Activated CD4-positive, alpha-beta T cell treated with anti-CD3 and anti-CD28 coated beads for 36 hours (primary cell): ENCODE data around the gene DHDDS. TPM values are rescaled to one million over a fixed set of nuclear protein-coding genes. Genes with fewer than 3 reads are reported as not detected.

Experiments
- ATAC-seq: fragments of 200-7000 bp; cut with Tn5 transposase; one replicate; pipeline ENCODE4 v1.10.0; 2021; ENCODE audit warnings: mild to moderate bottlenecking, moderate library complexity
- CTCF ChIA-PET: fragments of 350-600 bp; sonication (Branson Sonifier 250); formaldehyde crosslinking; loops from one replicate; lab custom pipeline; 2021; ENCODE audit warnings: antibody characterized with exemption; lab: Charles Lee
- POLR2A ChIA-PET: fragments of 350-600 bp; sonication (Branson Sonifier 250); formaldehyde crosslinking; loops from one replicate; lab custom pipeline; 2021; ENCODE audit warnings: antibody characterized with exemption, inconsistent platforms; lab: Charles Lee
- DNase-seq: peaks from one replicate; pipeline ENCODE4 v3.0.0-alpha.2; 2020
- H3K27ac Mint-ChIP-seq: one replicate; pipeline ENCODE4 v1.8.0; 2021; ENCODE audit warnings: mixed read lengths
- H3K27me3 Mint-ChIP-seq: one replicate; pipeline ENCODE4 v1.8.0; 2021; ENCODE audit warnings: mixed read lengths
- H3K36me3 Mint-ChIP-seq: one replicate; pipeline ENCODE4 v1.8.0; 2021; ENCODE audit warnings: low read depth, mixed read lengths
- H3K4me1 Mint-ChIP-seq: one replicate; pipeline ENCODE4 v1.8.0; 2021; ENCODE audit warnings: mixed read lengths
- H3K4me3 Mint-ChIP-seq: one replicate; pipeline ENCODE4 v1.8.0; 2021; ENCODE audit warnings: mild to moderate bottlenecking, moderate library complexity, mixed read lengths
- H3K9me3 Mint-ChIP-seq: one replicate; pipeline ENCODE4 v1.8.0; 2021; ENCODE audit warnings: low read depth, mixed read lengths
- intact Hi-C, 2 experiments: fragments of 100-400 bp; cut with DNase I in 1 of 2; cut with micrococcal nuclease in 1 of 2; formaldehyde crosslinking; loops; one replicate each; pipeline versions ENCODE4 v1.14.2 to v1.15.1; 2022 to 2024; cut with DNase I, micrococcal nuclease
- total RNA-seq, 2 experiments: library from RNA; stranded (reverse); gene quantifications; one replicate each; pipeline ENCODE4 v1.2.3, GENCODE V29; 2021

Gene DHDDS
- total RNA-seq, 2 experiments from 2014 or later: 34.1 to 40.7 TPM

GRCh38 chr1:26417111-26417759 is 14.9 kb upstream of the DHDDS start:
- H3K4me3 Mint-ChIP-seq: no peak overlapping the region
- intact Hi-C loops: loop anchor here (1.0 to 10.0 kb wide), 7 partner anchors 54 to 312 kb away; no protein-coding TSS in a partner anchor
- H3K27ac Mint-ChIP-seq: no peak overlapping the region
- CTCF ChIA-PET: interaction anchor here (0.5 to 3.3 kb wide), 60 partner anchors 8 to 1743 kb away, joined by 3 to 40 read pairs (median 5); partner anchors contain the start of genes DHDDS, SH3BGRL3, TENT5B and ZNF593
- DNase-seq: peak; percentile 93
- H3K36me3 Mint-ChIP-seq: no peaks in the 10 kb centered on the region
- POLR2A ChIA-PET: interaction anchor here (0.7 to 1.2 kb wide), 2 partner anchors 53 to 128 kb away, joined by 3 to 4 read pairs; no protein-coding TSS in a partner anchor
- peaks cover 19% of the 10 kb centered on the region for H3K27me3 Mint-ChIP-seq
- no peaks in the 10 kb centered on the region for H3K4me1 Mint-ChIP-seq
- peak; percentile 100 for ATAC-seq
- no peaks in the 10 kb centered on the region for H3K9me3 Mint-ChIP-seq

GRCh38 chr1:26418865-26419349 is 13.2 kb upstream of the DHDDS start:
- ATAC-seq (no peak), DNase-seq (no peak)
- POLR2A ChIA-PET: no interaction called here
- Mint-ChIP-seq H3K27ac (no peak overlapping the region), H3K27me3 (peaks cover 10% of the 10 kb centered on the region), H3K4me3 (no peak overlapping the region), H3K9me3 (no peaks in the 10 kb centered on the region), H3K36me3 (no peaks in the 10 kb centered on the region), H3K4me1 (no peaks in the 10 kb centered on the region)
- intact Hi-C loops: loop anchor here in 1 of 2 experiments (10.0 kb wide), 1 partner anchor 314 kb away; no protein-coding TSS in a partner anchor
- CTCF ChIA-PET: interaction anchor here (1.5 to 2.3 kb wide), 3 partner anchors 13 to 133 kb away, joined by 5 to 15 read pairs (median 10); partner anchors contain the start of gene DHDDS

- ATAC-seq (no peak), DNase-seq (no peak)
- POLR2A ChIA-PET: no interaction called here
- Mint-ChIP-seq H3K9me3 (no peaks in the 10 kb centered on the region), H3K27ac (no peak overlapping the region), H3K4me3 (no peak overlapping the region), H3K27me3 (peaks cover 7% of the 10 kb centered on the region), H3K4me1 (no peaks in the 10 kb centered on the region), H3K36me3 (no peaks in the 10 kb centered on the region)
- CTCF ChIA-PET: interaction anchor here (0.7 to 2.1 kb wide), 5 partner anchors 13 to 250 kb away, joined by 3 to 10 read pairs (median 4); partner anchors contain the start of genes DHDDS and ZNF593
- intact Hi-C loops: loop anchor here in 1 of 2 experiments (10.0 kb wide), 1 partner anchor 315 kb away; no protein-coding TSS in a partner anchor
These were observed 12.6 kb upstream of the DHDDS start for GRCh38 chr1:26419494-26419893.

GRCh38 chr1:26429721-26430120 is 2.4 kb upstream of the DHDDS start:
- Mint-ChIP-seq H3K9me3 (no peaks in the 10 kb centered on the region), H3K4me3 (no peak overlapping the region), H3K4me1 (peaks cover 17% of the 10 kb centered on the region), H3K27ac (no peak overlapping the region), H3K36me3 (peaks cover 8% of the 10 kb centered on the region), H3K27me3 (peaks cover 2% of the 10 kb centered on the region)
- POLR2A ChIA-PET: no interaction called here
- no peak for DNase-seq
- ATAC-seq: no peak
- intact Hi-C loops: no loop called here
- CTCF ChIA-PET: interaction anchor here (1.5 to 4.1 kb wide), 2 partner anchors 12 to 14 kb away, joined by 3 to 29 read pairs; no protein-coding TSS in a partner anchor

GRCh38 chr1:26432793-26433192 is 672 bp downstream of the DHDDS start:
- H3K9me3 Mint-ChIP-seq: no peaks in the 10 kb centered on the region
- intact Hi-C loops: loop anchor here (1.0 to 2.0 kb wide), 11 partner anchors 40 to 433 kb away; partner anchors contain the start of genes HMGN2 (in 2 of the 2), CEP85 (in 1 of the 2), PDIK1L (in 1 of the 2) and UBXN11 (in 1 of the 2)
- CTCF ChIA-PET: interaction anchor here (0.5 to 4.1 kb wide), 19 partner anchors 12 to 288 kb away, joined by 3 to 29 read pairs (median 5); partner anchors contain the start of genes CEP85, HMGN2, RPS6KA1 and ZNF593

GRCh38 chr1:26434161-26434752 is 2.1 kb downstream of the DHDDS start:
- ATAC-seq: no peak
- ChIA-PET CTCF (interaction anchor here (0.7 to 1.4 kb wide), 3 partner anchors 11 to 37 kb away, joined by 4 read pairs; partner anchors contain the start of gene HMGN2), POLR2A (interaction anchor here (0.6 to 0.7 kb wide), 2 partner anchors 93 to 120 kb away, joined by 3 read pairs; no protein-coding TSS in a partner anchor)
- Mint-ChIP-seq H3K9me3 (no peaks in the 10 kb centered on the region), H3K36me3 (peaks cover 18% of the 10 kb centered on the region), H3K27ac (peak overlapping the region; percentile 45), H3K4me3 (no peak overlapping the region), H3K4me1 (peaks cover 17% of the 10 kb centered on the region), H3K27me3 (no peaks in the 10 kb centered on the region)
- DNase-seq: no peak
- intact Hi-C loops: no loop called here

More at GRCh38 chr1:26432793-26433192, 672 bp downstream of the DHDDS start:
- Mint-ChIP-seq H3K4me3 (peak overlapping the region; percentile 92), H3K4me1 (peaks cover 17% of the 10 kb centered on the region), H3K27me3 (no peaks in the 10 kb centered on the region), H3K27ac (peak overlapping the region; percentile 92), H3K36me3 (peaks cover 8% of the 10 kb centered on the region)
- ATAC-seq: no peak
- POLR2A ChIA-PET: interaction anchor here (1.0 to 1.1 kb wide), 3 partner anchors 39 to 124 kb away, joined by 3 to 8 read pairs (median 3); partner anchors contain the start of gene HMGN2
- no peak for DNase-seq

GRCh38 chr1:26438041-26438440 is 5.9 kb downstream of the DHDDS start:
- Mint-ChIP-seq H3K4me3 (no peak overlapping the region), H3K27ac (no peak overlapping the region), H3K9me3 (no peaks in the 10 kb centered on the region), H3K27me3 (no peaks in the 10 kb centered on the region), H3K36me3 (peaks cover 34% of the 10 kb centered on the region), H3K4me1 (peaks cover 9% of the 10 kb centered on the region)
- POLR2A ChIA-PET: no interaction called here
- intact Hi-C loops: no loop called here
- ATAC-seq (no peak), DNase-seq (no peak)
- CTCF ChIA-PET: interaction anchor here (0.6 to 2.3 kb wide), 2 partner anchors 21 to 32 kb away, joined by 3 to 8 read pairs; no protein-coding TSS in a partner anchor

GRCh38 chr1:26440259-26440658 is 8.1 kb downstream of the DHDDS start:
- intact Hi-C loops: no loop called here
- Mint-ChIP-seq H3K27ac (no peak overlapping the region), H3K36me3 (peaks cover 41% of the 10 kb centered on the region), H3K27me3 (no peaks in the 10 kb centered on the region), H3K4me3 (no peak overlapping the region), H3K4me1 (no peaks in the 10 kb centered on the region), H3K9me3 (no peaks in the 10 kb centered on the region)
- ChIA-PET CTCF (interaction anchor here (1.5 kb wide), 1 partner anchor 23 kb away, joined by 4 read pairs; no protein-coding TSS in a partner anchor), POLR2A (no interaction called here)
- DNase-seq (no peak), ATAC-seq (no peak)

GRCh38 chr1:26449868-26450267 is 17.7 kb downstream of the DHDDS start:
- Mint-ChIP-seq H3K27me3 (no peaks in the 10 kb centered on the region), H3K4me1 (no peaks in the 10 kb centered on the region), H3K36me3 (peaks cover 31% of the 10 kb centered on the region), H3K27ac (no peak overlapping the region), H3K9me3 (no peaks in the 10 kb centered on the region), H3K4me3 (no peak overlapping the region)
- intact Hi-C loops: no loop called here
- ChIA-PET POLR2A (interaction anchor here (0.6 kb wide), 1 partner anchor 1366 kb away, joined by 4 read pairs; no protein-coding TSS in a partner anchor), CTCF (no interaction called here)
- ATAC-seq: no peak
- no peak for DNase-seq

- ATAC-seq: no peak
These were observed 18.8 kb downstream of the DHDDS start for GRCh38 chr1:26450908-26451307.

More at GRCh38 chr1:26450908-26451307, 18.8 kb downstream of the DHDDS start:
- intact Hi-C loops: no loop called here
- no peaks in the 10 kb centered on the region for H3K27me3 Mint-ChIP-seq
- peaks cover 28% of the 10 kb centered on the region for H3K36me3 Mint-ChIP-seq
- H3K9me3 Mint-ChIP-seq: no peaks in the 10 kb centered on the region
- no peaks in the 10 kb centered on the region for H3K4me1 Mint-ChIP-seq
- DNase-seq: no peak
- CTCF ChIA-PET: no interaction called here
- POLR2A ChIA-PET: no interaction called here
- H3K4me3 Mint-ChIP-seq: no peak overlapping the region
- no peak overlapping the region for H3K27ac Mint-ChIP-seq
